WERI-Rb-1 (cell line): Measurements from ENCODE around the gene BTBD1.

Experiments used
- DNase-seq: peaks from one replicate; pipeline ENCODE4 v3.0.0-alpha.2; 2020
- H3K27ac ChIP-seq: fragments of 250-450 bp; sonication (Bioruptor Pico); 2 replicates; pipeline ENCODE4 v1.5.1; 2020; ENCODE audit warnings: mild to moderate bottlenecking, moderate library complexity
- H3K27me3 ChIP-seq: fragments of 250-450 bp; sonication (Bioruptor Pico); 2 replicates; pipeline ENCODE4 v1.5.1; 2021; ENCODE audit warnings: mild to moderate bottlenecking, low read depth, moderate library complexity; ENCODE audit not compliant: insufficient read depth, severe bottlenecking
- H3K36me3 ChIP-seq: fragments of 250-450 bp; sonication (Bioruptor Pico); 2 replicates; pipeline ENCODE4 v1.5.1; 2020; ENCODE audit warnings: mild to moderate bottlenecking, moderate library complexity
- H3K4me3 ChIP-seq: 2 replicates; pipeline ENCODE4 v1.5.1; 2011; ENCODE audit warnings: low read depth, mild to moderate bottlenecking, control low read depth, low read length
- H3K9me3 ChIP-seq: fragments of 250-450 bp; sonication (Bioruptor Pico); 2 replicates; pipeline ENCODE4 v1.5.1; 2021; ENCODE audit warnings: mild to moderate bottlenecking, moderate library complexity; ENCODE audit not compliant: severe bottlenecking
- CTCF ChIP-seq: IDR thresholded peaks from 2 replicates; pipeline ENCODE4 v1.5.1; 2011; ENCODE audit warnings: low read depth, mild to moderate bottlenecking, control low read depth, inconsistent platforms, low read length

BTBD1 gene

GRCh38 chr15:83066734-83067637, at the start of gene BTBD1:
TSS of gene BTBD1 (minus strand) at chr15:83067252. CDS start at chr15:83067151, 101 bp downstream.
- no peaks in the 10 kb centered on the region for H3K9me3 ChIP-seq
- H3K4me3 ChIP-seq = peak within 1 kb of the TSS; percentile 93
- peak within 1 kb of the TSS; percentile 91 for H3K27ac ChIP-seq
- peaks cover 31% of the 10 kb centered on the region for H3K36me3 ChIP-seq
- TF ChIP-seq CTCF = 0 out of 2 replicates have a peak, but pooled peaks have one; percentile 10
- H3K27me3 ChIP-seq = no peaks in the 10 kb centered on the region
- DNase-seq = peak; percentile 93

DNA sequence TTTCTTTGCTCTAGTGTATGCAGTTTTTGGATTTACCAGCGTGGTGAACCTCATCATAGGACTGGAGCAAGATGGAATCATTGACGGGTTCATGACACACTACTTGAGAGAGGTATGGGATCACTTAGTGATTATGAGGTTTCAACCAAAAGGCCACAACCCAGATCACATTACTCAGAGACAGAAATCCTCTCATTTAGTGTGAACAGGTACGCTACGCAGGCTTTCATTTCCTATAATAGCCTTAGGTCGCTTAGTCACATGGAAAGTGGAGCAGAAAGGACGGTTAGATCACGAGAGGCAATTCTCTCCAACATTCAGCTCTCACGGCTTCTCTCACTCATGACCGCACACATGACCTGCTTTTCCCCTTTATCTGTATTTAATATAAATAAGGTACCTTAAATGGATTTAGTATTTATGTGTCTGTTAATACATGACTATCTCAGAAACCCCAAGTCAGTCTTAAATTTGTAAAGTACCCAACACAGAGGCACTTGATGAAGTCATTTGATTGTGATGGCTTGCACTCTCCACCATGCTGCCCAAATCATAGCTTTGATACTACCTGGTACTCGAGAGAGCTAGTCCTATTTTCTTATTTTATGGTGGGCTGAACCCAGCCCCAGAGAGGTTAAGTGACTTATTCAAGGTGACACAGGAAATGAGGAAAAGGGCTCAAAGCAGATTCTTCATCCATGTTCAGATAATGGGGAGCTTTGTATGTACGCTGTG, 48.9 kb upstream of the BTBD1 start:
- DNase-seq = no peak
- Histone ChIP-seq H3K27me3 (no peaks in the 10 kb centered on the region), H3K9me3 (no peaks in the 10 kb centered on the region), H3K36me3 (peaks cover 3% of the 10 kb centered on the region; the same call in 1 of the 2 replicates), H3K27ac (no peak overlapping the region), H3K4me3 (no peak overlapping the region)
- TF ChIP-seq CTCF = no peak

- no peak for DNase-seq
- H3K27ac ChIP-seq = no peak overlapping the region
- H3K9me3 ChIP-seq = no peaks in the 10 kb centered on the region
- no peak for TF ChIP-seq CTCF
- H3K36me3 ChIP-seq = peaks cover 3% of the 10 kb centered on the region; the same call in 1 of the 2 replicates
- no peaks in the 10 kb centered on the region for H3K27me3 ChIP-seq
- no peak overlapping the region for H3K4me3 ChIP-seq
Observed at GRCh38 chr15:83115410-83115809, 48.4 kb upstream of the BTBD1 start.

DNA sequence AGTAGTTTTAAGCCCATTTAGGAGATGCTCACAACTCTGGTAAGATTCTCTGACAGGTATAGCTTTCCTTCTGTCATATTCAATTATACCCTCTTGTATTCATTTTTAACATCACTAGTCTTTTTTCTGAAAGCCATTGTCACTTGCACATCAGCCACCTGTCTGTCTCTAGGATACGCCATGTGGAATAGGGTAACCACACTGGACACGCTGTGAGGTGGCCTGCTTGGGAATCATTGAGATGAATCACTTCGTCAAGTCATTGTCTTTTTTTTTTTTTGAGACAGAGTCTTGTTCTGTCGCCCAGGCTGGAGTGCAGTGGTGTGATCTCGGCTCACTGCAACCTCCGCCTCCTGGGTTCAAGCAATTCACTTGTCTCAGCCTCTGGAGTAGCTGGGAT, 47.8 kb upstream of the BTBD1 start:
- no peaks in the 10 kb centered on the region for H3K27me3 ChIP-seq
- no peak for TF ChIP-seq CTCF
- H3K27ac ChIP-seq = no peak overlapping the region
- no peak overlapping the region for H3K4me3 ChIP-seq
- DNase-seq = no peak
- H3K36me3 ChIP-seq = peaks cover 3% of the 10 kb centered on the region; the same call in 1 of the 2 replicates
- H3K9me3 ChIP-seq = no peaks in the 10 kb centered on the region

GRCh38 chr15:83113881-83114674, 47.0 kb upstream of the BTBD1 start:
- no peak for DNase-seq
- Histone ChIP-seq H3K36me3 (peaks cover 3% of the 10 kb centered on the region; the same call in 1 of the 2 replicates), H3K4me3 (no peak overlapping the region), H3K27me3 (no peaks in the 10 kb centered on the region), H3K27ac (no peak overlapping the region), H3K9me3 (no peaks in the 10 kb centered on the region)
- TF ChIP-seq CTCF = no peak
